HUES64 (cell line): Measurements from ENCODE around the gene DOP1B.

Source experiments
- H3K27ac ChIP-seq: 2 replicates; pipeline ENCODE4 v1.7.0; 2013; ENCODE audit warnings: low read depth, low read length, inconsistent platforms
- H3K27me3 ChIP-seq: 2 replicates; pipeline ENCODE4 v1.6.1; 2013; ENCODE audit warnings: mild to moderate bottlenecking, low read length; ENCODE audit not compliant: insufficient read depth
- H3K36me3 ChIP-seq: 2 replicates; pipeline ENCODE4 v1.6.1; 2013; ENCODE audit warnings: mild to moderate bottlenecking, low read length; ENCODE audit not compliant: insufficient read depth
- H3K4me1 ChIP-seq: 2 replicates; pipeline ENCODE4 v1.6.1; 2013; ENCODE audit warnings: mild to moderate bottlenecking, low read length, moderate library complexity; ENCODE audit not compliant: insufficient read depth
- H3K4me3 ChIP-seq: 2 replicates; pipeline ENCODE4 v1.5.1; 2013; ENCODE audit warnings: mild to moderate bottlenecking, low read length, moderate library complexity
- H3K9ac ChIP-seq: 2 replicates; pipeline ENCODE4 v1.6.1; 2013; ENCODE audit warnings: mild to moderate bottlenecking, low read depth, low read length
- H3K9me3 ChIP-seq: 2 replicates; pipeline ENCODE4 v1.6.1; 2013; ENCODE audit warnings: low read depth, low read length; ENCODE audit not compliant: insufficient read depth
- WGBS: fragments of 150-250, 120-280 bp; methylation state at CpG from one replicate; pipeline ENCODE4 v1.1.7; 2013; ENCODE audit warnings: missing lambda C conversion rate; 5-methylcytosine and 5-hydroxymethylcytosine counted together

Gene DOP1B

GRCh38 chr21:36162631-36163030, 6.0 kb downstream of the DOP1B start:
- Histone ChIP-seq H3K36me3 (no peaks in the 10 kb centered on the region), H3K4me3 (no peak overlapping the region), H3K9ac (no peak overlapping the region), H3K4me1 (peaks cover under 1% of the 10 kb centered on the region; the same call in 1 of the 2 replicates), H3K27ac (no peak overlapping the region), H3K9me3 (no peaks in the 10 kb centered on the region), H3K27me3 (peaks cover 7% of the 10 kb centered on the region)
- WGBS: 93% methylated on average over 5 of the region's 5 CpGs

- whole genome bisulfite sequencing: 94% methylated on average over 10 of the region's 10 CpGs
- Histone ChIP-seq H3K27me3 (no peaks in the 10 kb centered on the region), H3K9ac (no peak overlapping the region), H3K9me3 (no peaks in the 10 kb centered on the region), H3K36me3 (no peaks in the 10 kb centered on the region), H3K4me3 (no peak overlapping the region), H3K4me1 (no peaks in the 10 kb centered on the region), H3K27ac (no peak overlapping the region)
These were observed 7.4 kb downstream of the DOP1B start for GRCh38 chr21:36163750-36164741.

- 95% methylated on average over 11 of the region's 11 CpGs for WGBS
- Histone ChIP-seq H3K4me1 (no peaks in the 10 kb centered on the region), H3K27me3 (no peaks in the 10 kb centered on the region), H3K4me3 (no peak overlapping the region), H3K9ac (no peak overlapping the region), H3K27ac (no peak overlapping the region), H3K36me3 (no peaks in the 10 kb centered on the region), H3K9me3 (no peaks in the 10 kb centered on the region)
These were observed 8.7 kb downstream of the DOP1B start for GRCh38 chr21:36165356-36165755.

- H3K27ac ChIP-seq: no peak overlapping the region
- H3K4me1 ChIP-seq: no peaks in the 10 kb centered on the region
- WGBS: 76% methylated on average over 7 of the region's 7 CpGs
- H3K36me3 ChIP-seq: no peaks in the 10 kb centered on the region
- H3K9ac ChIP-seq: no peak overlapping the region
- no peak overlapping the region for H3K4me3 ChIP-seq
- no peaks in the 10 kb centered on the region for H3K27me3 ChIP-seq
- no peaks in the 10 kb centered on the region for H3K9me3 ChIP-seq
These were observed 10.1 kb downstream of the DOP1B start for GRCh38 chr21:36166705-36167104.

GRCh38 chr21:36167541-36167940, 10.9 kb downstream of the DOP1B start:
- no peak overlapping the region for H3K27ac ChIP-seq
- H3K27me3 ChIP-seq: no peaks in the 10 kb centered on the region
- 97% methylated on average over 4 of the region's 4 CpGs for WGBS
- no peaks in the 10 kb centered on the region for H3K9me3 ChIP-seq
- H3K4me1 ChIP-seq: no peaks in the 10 kb centered on the region
- no peak overlapping the region for H3K4me3 ChIP-seq
- no peaks in the 10 kb centered on the region for H3K36me3 ChIP-seq
- H3K9ac ChIP-seq: no peak overlapping the region

GRCh38 chr21:36169470-36170128, 13.0 kb downstream of the DOP1B start:
- Histone ChIP-seq H3K27me3 (no peaks in the 10 kb centered on the region), H3K27ac (no peak overlapping the region), H3K9me3 (no peaks in the 10 kb centered on the region), H3K9ac (no peak overlapping the region), H3K4me3 (no peak overlapping the region), H3K36me3 (no peaks in the 10 kb centered on the region), H3K4me1 (no peaks in the 10 kb centered on the region)
- WGBS: 93% methylated on average over 19 of the region's 19 CpGs

GRCh38 chr21:36170823-36171222, 14.2 kb downstream of the DOP1B start:
- no peak overlapping the region for H3K4me3 ChIP-seq
- no peaks in the 10 kb centered on the region for H3K27me3 ChIP-seq
- H3K9me3 ChIP-seq: no peaks in the 10 kb centered on the region
- no peaks in the 10 kb centered on the region for H3K36me3 ChIP-seq
- no peaks in the 10 kb centered on the region for H3K4me1 ChIP-seq
- H3K9ac ChIP-seq: no peak overlapping the region
- no peak overlapping the region for H3K27ac ChIP-seq
- WGBS: 96% methylated on average over 6 of the region's 6 CpGs

- Histone ChIP-seq H3K27me3 (no peaks in the 10 kb centered on the region), H3K9me3 (no peaks in the 10 kb centered on the region), H3K4me3 (no peak overlapping the region), H3K27ac (no peak overlapping the region), H3K4me1 (no peaks in the 10 kb centered on the region), H3K36me3 (no peaks in the 10 kb centered on the region), H3K9ac (no peak overlapping the region)
- 92% methylated on average over 5 of the region's 5 CpGs for WGBS
These were observed 14.7 kb downstream of the DOP1B start for GRCh38 chr21:36171336-36171735.

GRCh38 chr21:36171741-36172331, 15.2 kb downstream of the DOP1B start:
- H3K9me3 ChIP-seq: no peaks in the 10 kb centered on the region
- no peak overlapping the region for H3K27ac ChIP-seq
- no peaks in the 10 kb centered on the region for H3K4me1 ChIP-seq
- no peak overlapping the region for H3K9ac ChIP-seq
- 87% methylated on average over 9 of the region's 9 CpGs for WGBS
- no peak overlapping the region for H3K4me3 ChIP-seq
- no peaks in the 10 kb centered on the region for H3K36me3 ChIP-seq
- H3K27me3 ChIP-seq: no peaks in the 10 kb centered on the region

GRCh38 chr21:36174780-36175179, 18.2 kb downstream of the DOP1B start:
- no peak overlapping the region for H3K27ac ChIP-seq
- WGBS: 98% methylated on average over 6 of the region's 6 CpGs
- H3K9ac ChIP-seq: no peak overlapping the region
- no peaks in the 10 kb centered on the region for H3K9me3 ChIP-seq
- no peaks in the 10 kb centered on the region for H3K27me3 ChIP-seq
- no peaks in the 10 kb centered on the region for H3K4me1 ChIP-seq
- H3K36me3 ChIP-seq: no peaks in the 10 kb centered on the region
- no peak overlapping the region for H3K4me3 ChIP-seq
